Measurements from ENCODE around the gene CSMD2.

GRCh38 chr1:33602271-33602670 lies 562.8 kb downstream of the CSMD2 start:
- TF ChIP-seq CTCF (IDR thresholded peaks at IDR 0.05) = no peak
- no peak for TF ChIP-seq POLR2A (IDR thresholded peaks at IDR 0.05)
